HTR-8/SVneo (cell line): Measurements from ENCODE around the gene NBPF6.
"Not testable (repeated sequence)": the region's sequence is repeated elsewhere in the genome, so short reads cannot be mapped to it uniquely, and the experiment has no call there.

Experiments used
- DNase-seq: peaks from one replicate; pipeline ENCODE4 v3.0.0; 2011; ENCODE audit warnings: low spot score, mixed read lengths; ENCODE audit not compliant: insufficient read length
- FAIRE-seq: peaks from 2 replicates; lab custom pipeline; 2011; peaks lifted over from hg19 to GRCh38; lab: Jason Lieb, UNC

The NBPF6 gene

GRCh38 chr1:108450043-108450442, at the start of gene NBPF6:
NBPF6 (plus strand) TSS chr1:108450343; CDS start chr1:108450602, 259 bp downstream.
- FAIRE-seq, DNase-seq: not testable (repeated sequence)

- DNase-seq, FAIRE-seq: not testable (repeated sequence)
Observed at GRCh38 chr1:108411098-108411833, 38.9 kb upstream of the NBPF6 start.

- FAIRE-seq, DNase-seq: not testable (repeated sequence)
Observed at GRCh38 chr1:108420129-108420528, 30.0 kb upstream of the NBPF6 start.

- not testable (repeated sequence) for FAIRE-seq, DNase-seq
Observed at GRCh38 chr1:108421061-108421916, 28.9 kb upstream of the NBPF6 start.

DNA sequence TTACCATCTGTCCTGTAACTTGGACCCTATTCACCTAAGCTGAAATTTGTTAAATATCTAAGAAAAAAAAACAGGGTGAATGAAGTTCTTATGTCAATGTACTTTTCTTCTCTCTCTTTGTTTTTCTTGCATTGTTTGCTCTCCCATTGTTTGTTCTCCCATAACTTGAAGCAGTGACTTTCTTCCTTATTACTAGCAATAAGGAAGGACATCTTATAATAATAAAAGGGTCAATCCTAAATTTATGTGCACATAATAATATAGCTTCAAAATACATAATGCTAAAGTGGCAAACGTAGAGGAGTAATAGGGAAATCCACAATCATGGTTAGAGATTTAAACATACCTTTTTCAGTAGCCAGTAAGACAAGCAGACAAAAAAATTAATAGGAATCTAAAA, 23.3 kb upstream of the NBPF6 start:
- not testable (repeated sequence) for DNase-seq, FAIRE-seq

GRCh38 chr1:108432002-108432401, 18.1 kb upstream of the NBPF6 start:
- not testable (repeated sequence) for FAIRE-seq, DNase-seq

DNA sequence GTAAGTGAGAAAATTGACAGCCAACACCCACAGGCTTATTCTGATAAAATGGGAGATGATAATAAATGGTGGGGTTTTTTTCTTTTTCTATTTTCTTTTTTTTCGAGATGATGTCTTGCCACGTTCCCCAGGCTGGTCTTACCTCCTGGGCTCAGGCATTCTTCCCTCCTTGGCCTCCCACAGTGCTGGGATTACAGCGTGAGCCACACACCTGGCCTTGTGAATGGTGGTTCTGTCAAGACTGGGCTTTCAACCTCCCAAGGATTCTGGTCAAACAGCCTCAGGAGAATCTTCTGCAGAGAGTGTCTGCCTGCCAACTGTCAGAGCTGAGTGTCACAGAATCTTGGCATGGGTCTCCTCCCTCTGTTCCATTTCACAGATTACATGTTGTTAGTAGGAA, 16.7 kb upstream of the NBPF6 start:
- not testable (repeated sequence) for FAIRE-seq, DNase-seq

GRCh38 chr1:108438536-108438935, 11.6 kb upstream of the NBPF6 start:
- DNase-seq, FAIRE-seq: not testable (repeated sequence)

DNA sequence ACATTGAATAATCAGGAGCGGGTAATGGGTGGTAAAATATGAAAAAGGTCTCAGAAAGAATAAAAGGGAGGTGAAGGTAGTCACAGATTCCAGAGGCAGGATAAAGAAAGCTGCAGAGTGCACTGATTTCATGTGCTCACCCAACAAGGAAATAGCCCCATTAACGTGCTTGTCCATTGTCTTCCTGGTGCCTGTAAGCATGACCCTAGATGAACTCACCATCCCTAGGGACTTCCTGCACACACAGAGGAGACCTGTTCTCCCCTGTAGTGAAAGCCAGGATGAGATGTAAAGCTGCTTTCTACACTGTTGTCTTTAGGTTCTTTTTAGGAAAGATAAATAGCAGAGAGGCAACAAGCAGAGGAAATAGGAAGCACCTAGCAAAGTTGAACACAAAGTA, 4.4 kb downstream of the NBPF6 start:
- FAIRE-seq, DNase-seq: not testable (repeated sequence)

DNA sequence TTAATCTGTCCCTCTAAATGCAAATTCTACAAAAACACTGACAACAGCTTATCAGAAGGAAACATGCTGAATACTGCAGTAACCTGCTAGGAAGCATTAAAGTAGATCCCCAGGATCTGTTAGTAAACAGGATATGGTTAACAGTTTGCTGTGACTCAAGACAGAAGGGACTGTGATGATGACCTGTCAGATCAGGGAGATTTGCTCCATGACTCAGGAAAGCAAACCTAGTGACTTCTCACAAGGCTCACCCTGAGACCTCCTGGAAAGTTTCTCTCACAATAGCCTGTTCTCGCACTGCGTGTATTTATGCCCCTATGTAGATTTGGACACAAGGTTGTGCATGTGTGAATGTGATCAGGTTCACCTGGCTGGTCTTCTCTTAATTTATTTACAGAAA, 8.5 kb downstream of the NBPF6 start:
- not testable (repeated sequence) for FAIRE-seq, DNase-seq

GRCh38 chr1:108461758-108462157, 11.6 kb downstream of the NBPF6 start:
- not testable (repeated sequence) for FAIRE-seq, DNase-seq

GRCh38 chr1:108463962-108464361, 13.8 kb downstream of the NBPF6 start:
- not testable (repeated sequence) for FAIRE-seq

DNA sequence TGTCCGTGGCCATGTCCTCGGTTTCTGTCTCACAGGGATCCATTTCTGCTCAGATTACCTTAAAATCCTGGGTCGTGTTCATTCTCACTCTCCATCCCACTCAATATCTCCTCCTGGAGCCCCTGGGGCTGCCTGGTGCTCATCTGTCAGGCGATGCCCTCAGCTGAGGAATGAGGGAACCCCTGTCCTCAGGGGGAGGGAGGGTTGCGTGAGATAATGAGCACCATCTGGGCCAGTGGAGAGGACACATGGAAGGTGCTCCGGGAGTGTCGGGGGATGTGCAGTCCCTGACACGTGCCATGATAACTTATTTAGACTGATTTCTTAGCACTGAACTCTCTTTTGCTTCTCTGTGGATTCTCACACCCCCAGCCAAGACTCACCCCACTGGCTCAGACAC, 16.0 kb downstream of the NBPF6 start:
- FAIRE-seq, DNase-seq: not testable (repeated sequence)

More at GRCh38 chr1:108463962-108464361, 13.8 kb downstream of the NBPF6 start:
- not testable (repeated sequence) for DNase-seq

DNA sequence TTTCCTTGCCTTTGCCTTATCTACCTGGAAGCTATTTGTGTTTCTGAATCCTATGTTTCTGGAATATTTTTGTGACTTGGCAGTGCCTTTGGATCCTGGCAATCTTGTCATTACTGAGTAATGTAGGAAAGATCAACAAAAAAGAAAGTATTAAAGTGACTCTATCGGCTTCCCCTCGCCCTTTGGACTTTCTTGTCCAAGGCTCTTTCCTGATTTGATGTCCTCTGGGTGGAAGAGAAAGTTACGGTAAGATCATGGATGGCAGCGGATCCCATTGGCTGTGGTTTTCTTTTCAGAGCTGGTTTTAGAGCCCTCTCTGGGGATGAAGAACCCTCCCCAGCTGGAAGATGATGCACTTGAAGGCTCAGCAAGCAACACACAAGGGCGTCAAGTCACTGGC, 17.0 kb downstream of the NBPF6 start:
- FAIRE-seq, DNase-seq: not testable (repeated sequence)

GRCh38 chr1:108470750-108471149, 20.6 kb downstream of the NBPF6 start:
- not testable (repeated sequence) for FAIRE-seq, DNase-seq

DNA sequence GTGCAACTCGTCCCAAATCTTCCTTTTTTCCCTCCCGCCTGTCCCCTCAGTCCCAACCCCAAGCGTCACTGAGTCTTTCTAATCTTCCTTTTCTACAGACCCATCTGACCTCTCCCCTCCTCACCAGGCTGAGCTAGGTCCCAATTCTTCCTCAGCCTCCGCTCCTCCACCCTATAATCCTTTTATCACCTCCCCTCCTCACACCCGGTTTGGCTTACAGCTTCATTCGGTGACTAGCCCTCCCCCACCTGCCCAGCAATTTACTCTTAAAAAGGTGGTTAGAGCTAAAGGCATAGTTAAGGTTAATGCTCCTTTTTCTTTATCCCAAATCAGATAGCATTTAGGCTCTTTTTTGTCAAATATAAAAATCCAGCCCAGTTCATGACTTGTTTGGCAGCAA, 24.4 kb downstream of the NBPF6 start:
- not testable (repeated sequence) for DNase-seq, FAIRE-seq

DNA sequence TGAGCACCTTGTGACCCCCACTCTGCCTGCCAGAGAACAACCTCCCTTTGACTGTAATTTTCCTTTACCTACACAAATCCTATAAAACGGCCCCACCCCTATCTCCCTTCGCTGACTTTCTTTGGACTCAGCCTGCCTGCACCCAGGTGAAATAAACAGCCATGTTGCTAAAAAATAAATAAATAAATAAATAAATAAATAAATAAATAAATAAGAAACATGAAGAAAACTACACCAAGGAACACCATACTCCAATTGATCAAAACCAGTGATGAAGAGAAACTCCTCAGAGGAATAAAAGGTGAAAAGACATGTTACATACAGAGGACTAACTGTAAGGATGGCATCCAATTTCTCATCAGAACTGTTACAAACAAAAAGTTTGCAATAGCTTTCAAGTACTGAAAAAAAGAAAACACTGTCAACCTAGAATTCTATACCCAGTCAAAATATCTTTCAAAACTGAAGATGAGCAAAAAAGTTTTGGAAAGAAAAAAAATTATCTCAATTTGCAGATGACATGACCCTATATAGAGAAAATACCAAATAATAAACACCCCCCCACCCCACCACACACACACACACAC, 28.4 kb downstream of the NBPF6 start:
- DNase-seq (no peak), FAIRE-seq (no peak)

GRCh38 chr1:108482708-108483107, 32.6 kb downstream of the NBPF6 start:
- FAIRE-seq, result no peak
- DNase-seq, result no peak

DNA sequence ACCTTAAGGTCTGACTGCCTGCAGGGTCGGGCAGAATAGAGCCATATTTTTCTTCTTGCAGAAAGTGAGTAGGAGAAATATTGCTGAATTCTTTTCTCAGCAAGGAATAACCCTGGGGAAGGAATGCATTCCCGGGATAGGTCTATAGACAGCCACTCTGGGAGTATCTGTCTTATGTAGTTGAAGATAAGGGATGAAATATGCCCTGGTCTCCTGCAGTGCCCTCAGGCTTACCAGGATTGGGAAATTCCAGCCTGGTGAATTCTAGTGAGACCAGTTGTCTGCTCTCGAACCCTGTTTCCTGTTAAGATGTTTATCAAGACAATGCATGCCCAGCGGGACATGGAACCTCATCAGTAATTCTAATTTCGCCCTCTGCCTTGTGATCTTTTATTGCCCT, 35.8 kb downstream of the NBPF6 start:
- not testable (repeated sequence) for DNase-seq, FAIRE-seq

DNA sequence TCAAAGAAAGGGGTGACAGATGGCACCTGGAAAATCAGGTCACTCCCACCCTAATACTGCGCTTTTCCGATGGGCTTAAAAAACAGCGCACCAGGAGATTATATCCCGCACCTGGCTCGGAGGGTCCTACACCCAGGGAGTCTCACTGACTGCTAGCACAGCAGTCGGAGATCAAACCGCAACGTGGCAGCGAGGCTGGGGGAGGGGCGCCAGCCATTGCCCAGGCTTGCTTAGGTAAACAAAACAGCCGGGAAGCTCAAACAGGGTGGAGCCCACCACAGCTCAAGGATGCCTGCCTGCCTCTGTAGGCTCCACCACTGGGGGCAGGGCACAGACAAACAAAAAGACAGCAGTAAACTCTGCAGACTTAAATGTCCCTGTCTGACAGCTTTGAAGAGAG, 36.6 kb downstream of the NBPF6 start:
- not testable (repeated sequence) for FAIRE-seq

More for the DNA sequence above, 36.6 kb downstream of the NBPF6 start:
- not testable (repeated sequence) for DNase-seq
